Esophagus squamous epithelium (tissue), 4 donors: Measurements from ENCODE around the gene VPS35L.

Experiments
- POLR2A ChIP-seq, 4 donors: fragments of 450-650 bp; IDR thresholded peaks; one replicate each; pipeline ENCODE4 v1.6.1; 2017; ENCODE audit warnings: antibody characterized with exemption in 4 of 4, mild to moderate bottlenecking in 4 of 4, moderate library complexity in 3 of 4
- TF ChIP-seq, protein P1 (sequence below), 6 experiments: fragments of 450-650 bp in 4 of 6; fragments of 200-600 bp in 2 of 6; sonication (generic) in 2 of 6; IDR thresholded peaks; one replicate each; pipeline ENCODE4 v1.5.1; 2016 to 2019; ENCODE audit warnings: antibody characterized with exemption in 6 of 6, mild to moderate bottlenecking in 4 of 6, moderate library complexity in 4 of 6

GRCh38 chr16:19722981-19723380, 167.5 kb downstream of the VPS35L start:
- TF ChIP-seq, protein P1, sequence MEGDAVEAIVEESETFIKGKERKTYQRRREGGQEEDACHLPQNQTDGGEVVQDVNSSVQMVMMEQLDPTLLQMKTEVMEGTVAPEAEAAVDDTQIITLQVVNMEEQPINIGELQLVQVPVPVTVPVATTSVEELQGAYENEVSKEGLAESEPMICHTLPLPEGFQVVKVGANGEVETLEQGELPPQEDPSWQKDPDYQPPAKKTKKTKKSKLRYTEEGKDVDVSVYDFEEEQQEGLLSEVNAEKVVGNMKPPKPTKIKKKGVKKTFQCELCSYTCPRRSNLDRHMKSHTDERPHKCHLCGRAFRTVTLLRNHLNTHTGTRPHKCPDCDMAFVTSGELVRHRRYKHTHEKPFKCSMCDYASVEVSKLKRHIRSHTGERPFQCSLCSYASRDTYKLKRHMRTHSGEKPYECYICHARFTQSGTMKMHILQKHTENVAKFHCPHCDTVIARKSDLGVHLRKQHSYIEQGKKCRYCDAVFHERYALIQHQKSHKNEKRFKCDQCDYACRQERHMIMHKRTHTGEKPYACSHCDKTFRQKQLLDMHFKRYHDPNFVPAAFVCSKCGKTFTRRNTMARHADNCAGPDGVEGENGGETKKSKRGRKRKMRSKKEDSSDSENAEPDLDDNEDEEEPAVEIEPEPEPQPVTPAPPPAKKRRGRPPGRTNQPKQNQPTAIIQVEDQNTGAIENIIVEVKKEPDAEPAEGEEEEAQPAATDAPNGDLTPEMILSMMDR (IDR thresholded peaks at IDR 0.05): no peak
- no peak for TF ChIP-seq POLR2A (IDR thresholded peaks at IDR 0.05)
